ENCODE results near the gene PFKM.

GRCh38 chr12:48084841-48085460 lies 34.2 kb upstream of the PFKM start:
- TF ChIP-seq EZH2 (IDR thresholded peaks at IDR 0.05; ENCODE audit: insufficient read depth, low read length) (no peak), CTCF (IDR thresholded peaks at IDR 0.05; ENCODE audit: insufficient read depth, low read depth, low read length) (no peak)

All from astrocyte (in vitro differentiated cells and primary cell).